Bladder microvascular endothelial cell (primary cell): ENCODE data around the gene XRRA1. TPM values are rescaled to one million over a fixed set of nuclear protein-coding genes. Genes with fewer than 3 reads are reported as not detected.

ENCODE experiments used
- total RNA-seq: library from RNA; depleted of rRNA; stranded (reverse); fragments of >200 nt; gene quantifications from 2 replicates; pipeline ENCODE4 v1.2.3, GENCODE V29; 2014

XRRA1 gene, protein sequence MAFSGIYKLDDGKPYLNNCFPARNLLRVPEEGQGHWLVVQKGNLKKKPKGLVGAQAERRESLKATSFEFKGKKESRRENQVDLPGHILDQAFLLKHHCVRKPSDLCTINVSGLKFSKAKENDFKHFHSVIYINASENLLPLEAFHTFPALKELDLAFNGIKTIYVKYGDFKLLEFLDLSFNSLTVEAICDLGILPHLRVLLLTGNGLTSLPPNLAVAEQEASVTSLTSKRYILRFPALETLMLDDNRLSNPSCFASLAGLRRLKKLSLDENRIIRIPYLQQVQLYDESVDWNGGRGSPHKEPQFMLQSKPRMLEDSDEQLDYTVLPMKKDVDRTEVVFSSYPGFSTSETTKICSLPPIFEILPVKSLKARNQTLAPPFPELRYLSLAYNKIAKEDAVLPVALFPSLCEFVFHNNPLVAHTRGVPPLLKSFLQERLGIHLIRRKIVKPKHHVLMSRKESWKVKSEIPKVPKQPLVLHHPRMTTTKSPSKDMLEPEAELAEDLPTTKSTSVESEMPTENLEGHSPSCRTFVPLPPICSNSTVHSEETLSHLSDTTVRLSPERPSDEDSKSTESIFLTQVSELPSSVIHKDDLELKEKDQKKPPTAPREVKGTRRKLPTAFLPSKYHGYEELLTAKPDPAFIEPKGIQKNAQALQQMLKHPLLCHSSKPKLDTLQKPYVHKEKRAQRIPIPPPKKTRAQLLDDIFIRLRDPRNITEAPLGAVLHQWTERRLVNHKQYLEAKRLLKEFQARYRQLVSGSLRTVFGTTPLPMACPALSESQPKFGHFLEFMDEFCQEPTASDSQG
- total RNA-seq = 1.6 and 15.2 TPM in 2 replicates

DNA sequence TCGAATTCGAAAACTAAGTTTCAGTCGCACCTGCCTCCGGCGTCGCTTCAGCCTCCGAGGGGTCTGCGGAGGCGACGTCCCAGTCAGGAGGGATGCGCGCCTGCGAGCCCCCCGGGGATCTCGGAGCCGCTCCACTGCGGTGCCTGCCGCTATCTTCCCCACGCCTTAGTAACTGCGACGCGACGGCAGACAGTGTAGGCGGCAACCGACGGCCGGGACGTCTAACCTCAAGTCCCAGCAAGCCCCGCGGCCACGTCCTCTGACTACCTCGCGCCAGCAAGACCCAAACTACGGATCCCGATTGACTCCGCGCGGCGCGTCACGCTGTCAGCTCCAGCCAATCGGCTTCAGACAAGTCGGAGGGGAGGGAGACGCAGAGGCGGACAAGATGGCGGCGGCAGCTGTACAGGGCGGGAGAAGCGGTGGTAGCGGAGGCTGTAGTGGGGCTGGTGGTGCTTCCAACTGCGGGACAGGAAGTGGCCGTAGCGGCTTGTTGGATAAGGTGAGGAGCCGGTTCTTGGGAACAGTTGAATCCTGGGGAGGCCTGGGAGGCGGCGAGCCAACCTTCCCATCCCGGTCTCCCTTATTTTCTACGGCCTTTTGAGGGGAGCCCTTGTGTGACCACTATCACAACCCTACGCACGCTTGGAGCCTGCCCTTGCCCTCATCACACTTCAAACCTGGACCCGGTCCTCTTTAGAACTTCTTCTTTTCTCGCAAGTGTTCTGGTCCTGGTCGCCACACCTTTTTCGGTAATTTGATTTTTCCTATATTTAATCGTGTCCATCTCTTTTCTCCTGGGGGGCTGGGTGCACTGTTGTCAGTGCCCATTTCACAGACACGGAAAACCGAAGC is at the start of gene XRRA1, which contains the start of gene SPCS2:
TSS of gene XRRA1 (minus strand) at position 194 of the 855 bp plus-strand sequence. CDS start 8,213 bp downstream, outside the sequence.
TSS of gene SPCS2 (plus strand) at position 369 of the 855 bp plus-strand sequence. CDS start at position 389, 20 bp downstream.

DNA sequence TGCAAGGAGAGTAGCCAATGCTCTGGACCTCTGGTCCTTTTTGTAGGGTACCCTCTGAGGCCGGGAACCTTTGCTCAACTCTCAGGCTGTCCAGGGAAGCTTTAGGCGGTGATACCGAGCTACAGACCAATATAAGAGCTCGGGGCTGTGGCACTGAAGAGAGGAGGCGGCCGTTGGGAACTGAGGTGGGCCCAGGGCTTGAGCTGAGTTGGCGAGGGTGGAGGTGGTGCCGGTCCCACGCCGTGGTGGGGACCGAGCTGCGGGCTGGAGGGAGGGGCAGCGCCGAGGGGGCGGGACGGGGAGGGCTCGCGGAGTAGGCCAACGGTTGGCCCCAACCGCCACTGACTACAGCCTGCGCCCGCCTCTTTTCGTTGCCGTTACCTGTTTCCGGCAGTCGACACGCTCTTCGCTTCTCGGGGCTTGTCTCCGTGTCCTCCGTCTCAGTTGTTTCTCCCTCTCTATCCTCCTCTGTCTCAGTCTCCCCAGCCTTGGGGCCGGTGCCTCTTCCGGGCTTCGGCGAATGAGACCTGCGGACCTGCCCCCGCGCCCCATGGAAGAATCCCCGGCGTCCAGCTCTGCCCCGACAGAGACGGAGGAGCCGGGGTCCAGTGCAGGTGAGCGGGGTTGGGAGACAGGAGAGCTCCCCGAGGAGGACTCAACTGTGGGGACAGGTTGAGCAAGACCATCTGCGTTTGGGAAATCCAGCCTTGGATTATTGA is 39.8 kb upstream of the XRRA1 start, which contains the start of gene NEU3:
TSS of gene NEU3 (plus strand) at position 393 of the 719 bp plus-strand sequence. CDS start at position 521, 128 bp downstream.

Other genes starting within 250 kb of the XRRA1 start
- gene CHRDL2, start 217.7 kb downstream of the XRRA1 start, total RNA-seq = not detected in 2 replicates
- gene RNF169, start 200.2 kb downstream of the XRRA1 start, total RNA-seq = 21.4 and 23.9 TPM in 2 replicates
- gene SPCS2, start 175 bp upstream of the XRRA1 start, total RNA-seq = 8.6 and 31.7 TPM in 2 replicates
- 4.2 and 9.5 TPM in 2 replicates for gene NEU3, start 39.8 kb upstream of the XRRA1 start, total RNA-seq
- not detected in 2 replicates for gene OR2AT4, start 147.8 kb upstream of the XRRA1 start, total RNA-seq
- gene SLCO2B1, start 202.0 kb upstream of the XRRA1 start, total RNA-seq = 0.81 and 19.8 TPM in 2 replicates